Neural cell (in vitro differentiated cells): ENCODE measurements around the gene GC. TPM values are rescaled to one million over a fixed set of nuclear protein-coding genes. Genes with fewer than 3 reads are reported as not detected.

Experiments
- H2AFZ ChIP-seq: fragments of 200-600, 300-800 bp; sonication (generic), shearing (Covaris generic); 2 replicates; pipeline ENCODE4 v1.6.0; 2014; ENCODE audit warnings: low read depth, mild to moderate bottlenecking, antibody characterized with exemption, low read length, moderate library complexity
- H3F3A ChIP-seq: fragments of 200-600 bp; shearing (Covaris generic); 2 replicates; pipeline ENCODE4 v1.6.1; 2016; ENCODE audit warnings: mild to moderate bottlenecking, moderate library complexity, mixed read lengths, antibody characterized with exemption, low read length; ENCODE audit not compliant: insufficient read depth, poor library complexity, severe bottlenecking
- H3K27ac ChIP-seq: fragments of 200-600, 300-800 bp; sonication (generic), shearing (Covaris generic); 2 replicates; pipeline ENCODE4 v1.5.1; 2014; ENCODE audit warnings: mild to moderate bottlenecking, low read length, moderate library complexity
- H3K27me3 ChIP-seq: fragments of 300-800, 200-600 bp; sonication (generic), shearing (Covaris generic); 2 replicates; pipeline ENCODE4 v1.6.0; 2014; ENCODE audit warnings: mild to moderate bottlenecking, low read depth, low read length, moderate library complexity; ENCODE audit not compliant: insufficient read depth
- H3K36me3 ChIP-seq: fragments of 300-800, 200-600 bp; sonication (generic), shearing (Covaris generic); 2 replicates; pipeline ENCODE4 v1.5.1; 2014; ENCODE audit warnings: mild to moderate bottlenecking, antibody characterized with exemption, low read length, moderate library complexity; ENCODE audit not compliant: insufficient read depth
- H3K4me2 ChIP-seq: fragments of 300-800, 200-600 bp; sonication (generic), shearing (Covaris generic); 2 replicates; pipeline ENCODE4 v1.6.0; 2014; ENCODE audit warnings: mild to moderate bottlenecking, low read length
- H3K4me3 ChIP-seq: fragments of 300-800, 200-600 bp; sonication (generic), shearing (Covaris generic); 2 replicates; pipeline ENCODE4 v1.5.1; 2014; ENCODE audit warnings: mild to moderate bottlenecking, low read length, moderate library complexity
- H3K79me2 ChIP-seq: fragments of 200-600 bp; shearing (Covaris generic); replicated peaks from 2 replicates; pipeline ENCODE4 v1.6.0; 2014; ENCODE audit warnings: mild to moderate bottlenecking, low read length, moderate library complexity; ENCODE audit not compliant: insufficient read depth
- H3K9ac ChIP-seq: fragments of 300-800, 200-600 bp; sonication (generic), shearing (Covaris generic); 2 replicates; pipeline ENCODE4 v1.6.1; 2016; ENCODE audit warnings: mild to moderate bottlenecking, low read length, mixed read lengths
- H3K9me2 ChIP-seq: fragments of 200-600 bp; shearing (Covaris generic); 2 replicates; pipeline ENCODE4 v1.6.1; 2016; ENCODE audit warnings: mild to moderate bottlenecking, low read length, mixed read lengths; ENCODE audit not compliant: insufficient read depth
- H3K9me3 ChIP-seq: fragments of 200-600, 300-800 bp; sonication (generic), shearing (Covaris generic); 2 replicates; pipeline ENCODE4 v1.6.1; 2016; ENCODE audit warnings: mild to moderate bottlenecking, mixed run types, low read length, moderate library complexity, mixed read lengths
- H4K20me1 ChIP-seq: fragments of 200-600 bp; shearing (Covaris generic); 2 replicates; pipeline ENCODE4 v1.6.1; 2016; ENCODE audit warnings: mild to moderate bottlenecking, mixed run types; ENCODE audit not compliant: insufficient read depth
- CTCF ChIP-seq: fragments of 450-650 bp; IDR thresholded peaks from 2 replicates; pipeline ENCODE4 v1.5.1; 2014; ENCODE audit warnings: antibody characterized with exemption, mild to moderate bottlenecking, moderate library complexity; ENCODE audit not compliant: poor library complexity, severe bottlenecking
- EP300 ChIP-seq: fragments of 450-650 bp; conservative IDR thresholded peaks from 2 replicates; pipeline ENCODE4 v1.6.1; 2014; ENCODE audit warnings: antibody characterized with exemption, mild to moderate bottlenecking, moderate library complexity; ENCODE audit not compliant: poor library complexity, severe bottlenecking
- EZH2 ChIP-seq: fragments of 200-600, 300-800 bp; shearing (Covaris generic), sonication (generic); IDR thresholded peaks from 2 replicates; pipeline ENCODE4 v1.6.1; 2014; ENCODE audit warnings: antibody characterized with exemption, low read length, borderline replicate concordance, mild to moderate bottlenecking; ENCODE audit not compliant: insufficient read depth, poor library complexity, severe bottlenecking
- MXI1 ChIP-seq: fragments of 450-650 bp; conservative IDR thresholded peaks from 2 replicates; pipeline ENCODE4 v1.6.1; 2014; ENCODE audit warnings: antibody characterized with exemption, mild to moderate bottlenecking; ENCODE audit not compliant: poor library complexity, severe bottlenecking
- POLR2AphosphoS5 ChIP-seq: IDR thresholded peaks from 2 replicates; pipeline ENCODE4 v1.6.1; 2012
- RAD21 ChIP-seq: fragments of 450-650 bp; conservative IDR thresholded peaks from 2 replicates; pipeline ENCODE4 v1.6.1; 2014; ENCODE audit warnings: antibody characterized with exemption, mild to moderate bottlenecking, moderate library complexity
- SMC3 ChIP-seq: fragments of 450-650 bp; conservative IDR thresholded peaks from 2 replicates; pipeline ENCODE4 v1.6.1; 2014; ENCODE audit warnings: antibody characterized with exemption, mild to moderate bottlenecking, moderate library complexity; ENCODE audit not compliant: poor library complexity
- TAF1 ChIP-seq: IDR thresholded peaks from 2 replicates; pipeline ENCODE4 v1.6.1; 2012; ENCODE audit warnings: low read depth
- polyA plus RNA-seq: library from polyadenylated mRNA; depleted of rRNA; stranded (reverse); fragments of >200 nt; gene quantifications from 2 replicates; pipeline ENCODE4 v1.2.3, GENCODE V29; 2014
- TF ChIP-seq, protein P1 (sequence below): IDR thresholded peaks from 2 replicates; pipeline ENCODE4 v1.6.1; 2012; ENCODE audit warnings: borderline replicate concordance

Gene GC
- polyA plus RNA-seq, 1 donor from 2014 or later, result not detected

DNA sequence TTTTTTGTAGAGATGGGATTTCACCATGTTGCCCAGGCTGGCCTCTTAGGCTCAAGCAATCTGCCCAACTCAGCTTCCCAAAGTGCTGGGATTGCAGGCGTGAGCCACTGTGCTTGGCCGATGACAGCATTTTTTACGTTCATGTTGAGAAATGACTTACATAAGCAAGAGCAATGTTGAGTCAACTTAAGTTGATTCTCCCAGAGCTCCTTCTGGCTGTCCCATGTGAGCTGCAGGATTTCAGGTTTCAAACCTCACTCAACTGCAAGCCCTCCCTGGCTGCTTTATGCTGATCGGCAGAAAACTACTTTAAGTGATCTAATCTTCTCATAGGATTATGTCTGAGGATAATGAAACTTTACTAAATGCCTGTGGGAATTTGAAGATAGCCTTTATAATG lies 86.8 kb downstream of the GC start:
- Histone ChIP-seq H4K20me1 (no peaks in the 10 kb centered on the region), H3K36me3 (no peaks in the 10 kb centered on the region), H3K4me3 (no peak overlapping the region), H3K9me2 (no peaks in the 10 kb centered on the region), H3K4me2 (no peak overlapping the region), H3K27me3 (no peaks in the 10 kb centered on the region), H3K27ac (no peak overlapping the region), H3K9ac (no peak overlapping the region), H3K9me3 (no peaks in the 10 kb centered on the region), H3F3A (no peaks in the 10 kb centered on the region), H2AFZ (no peak overlapping the region), H3K79me2 (no peaks in the 10 kb centered on the region)
- TF ChIP-seq EP300 (no peak), RAD21 (no peak), TAF1 (no peak), EZH2 (no peak), CTCF (no peak), SMC3 (no peak), POLR2AphosphoS5 (no peak), MXI1 (no peak)
- TF ChIP-seq, protein P1, sequence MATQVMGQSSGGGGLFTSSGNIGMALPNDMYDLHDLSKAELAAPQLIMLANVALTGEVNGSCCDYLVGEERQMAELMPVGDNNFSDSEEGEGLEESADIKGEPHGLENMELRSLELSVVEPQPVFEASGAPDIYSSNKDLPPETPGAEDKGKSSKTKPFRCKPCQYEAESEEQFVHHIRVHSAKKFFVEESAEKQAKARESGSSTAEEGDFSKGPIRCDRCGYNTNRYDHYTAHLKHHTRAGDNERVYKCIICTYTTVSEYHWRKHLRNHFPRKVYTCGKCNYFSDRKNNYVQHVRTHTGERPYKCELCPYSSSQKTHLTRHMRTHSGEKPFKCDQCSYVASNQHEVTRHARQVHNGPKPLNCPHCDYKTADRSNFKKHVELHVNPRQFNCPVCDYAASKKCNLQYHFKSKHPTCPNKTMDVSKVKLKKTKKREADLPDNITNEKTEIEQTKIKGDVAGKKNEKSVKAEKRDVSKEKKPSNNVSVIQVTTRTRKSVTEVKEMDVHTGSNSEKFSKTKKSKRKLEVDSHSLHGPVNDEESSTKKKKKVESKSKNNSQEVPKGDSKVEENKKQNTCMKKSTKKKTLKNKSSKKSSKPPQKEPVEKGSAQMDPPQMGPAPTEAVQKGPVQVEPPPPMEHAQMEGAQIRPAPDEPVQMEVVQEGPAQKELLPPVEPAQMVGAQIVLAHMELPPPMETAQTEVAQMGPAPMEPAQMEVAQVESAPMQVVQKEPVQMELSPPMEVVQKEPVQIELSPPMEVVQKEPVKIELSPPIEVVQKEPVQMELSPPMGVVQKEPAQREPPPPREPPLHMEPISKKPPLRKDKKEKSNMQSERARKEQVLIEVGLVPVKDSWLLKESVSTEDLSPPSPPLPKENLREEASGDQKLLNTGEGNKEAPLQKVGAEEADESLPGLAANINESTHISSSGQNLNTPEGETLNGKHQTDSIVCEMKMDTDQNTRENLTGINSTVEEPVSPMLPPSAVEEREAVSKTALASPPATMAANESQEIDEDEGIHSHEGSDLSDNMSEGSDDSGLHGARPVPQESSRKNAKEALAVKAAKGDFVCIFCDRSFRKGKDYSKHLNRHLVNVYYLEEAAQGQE, result no peak

DNA sequence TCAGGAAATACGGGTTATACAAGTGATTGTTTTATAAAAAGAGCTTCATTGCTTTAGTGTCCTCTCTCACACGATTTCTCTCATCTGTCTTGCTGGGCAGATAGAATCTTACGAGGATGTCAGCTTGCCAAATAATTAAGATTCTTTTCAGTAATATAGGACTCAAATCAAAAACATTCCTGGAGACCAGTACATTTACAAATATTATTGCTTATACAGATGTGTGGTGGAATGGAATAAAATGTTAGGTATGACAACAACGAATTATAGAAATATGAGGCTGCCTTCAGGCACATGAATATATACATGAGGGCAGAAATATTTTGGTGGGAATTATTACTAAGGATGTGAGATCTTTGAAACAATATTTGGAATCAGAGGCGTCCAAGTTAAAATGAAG lies 88.9 kb downstream of the GC start:
- Histone ChIP-seq H2AFZ (no peak overlapping the region), H3K27me3 (no peaks in the 10 kb centered on the region), H3K4me2 (no peak overlapping the region), H4K20me1 (no peaks in the 10 kb centered on the region), H3K79me2 (no peaks in the 10 kb centered on the region), H3K4me3 (no peak overlapping the region), H3F3A (no peaks in the 10 kb centered on the region), H3K9me2 (no peaks in the 10 kb centered on the region), H3K27ac (no peak overlapping the region), H3K9me3 (no peaks in the 10 kb centered on the region), H3K36me3 (no peaks in the 10 kb centered on the region), H3K9ac (no peak overlapping the region)
- TF ChIP-seq RAD21 (no peak), EP300 (no peak)

- TF ChIP-seq EZH2, result no peak
- Histone ChIP-seq H3F3A (no peaks in the 10 kb centered on the region), H3K9me3 (no peaks in the 10 kb centered on the region), H3K4me3 (no peak overlapping the region), H3K27ac (no peak overlapping the region), H3K27me3 (no peaks in the 10 kb centered on the region), H3K36me3 (no peaks in the 10 kb centered on the region), H3K79me2 (no peaks in the 10 kb centered on the region), H4K20me1 (no peaks in the 10 kb centered on the region), H3K9ac (no peak overlapping the region), H3K9me2 (no peaks in the 10 kb centered on the region), H3K4me2 (no peak overlapping the region), H2AFZ (no peak overlapping the region)
These were observed 90.9 kb downstream of the GC start for GRCh38 chr4:71692963-71693362.
